ENCODE results near the gene PYROXD2. TPM values are rescaled to one million over a fixed set of nuclear protein-coding genes. Genes with fewer than 3 reads are reported as not detected.

The PYROXD2 gene
- total RNA-seq, 2 experiments from 2014 or later: 2.8 to 3.9 TPM

- Mint-ChIP-seq H3K27ac (no peak overlapping the region), H3K27me3 (no peaks in the 10 kb centered on the region), H3K4me1 (no peaks in the 10 kb centered on the region), H3K4me3 (no peak overlapping the region), H3K9me3 (peaks cover 5% of the 10 kb centered on the region), H3K36me3 (peaks cover 2% of the 10 kb centered on the region)
- no peak for DNase-seq
These were observed 38.0 kb downstream of the PYROXD2 start for GRCh38 chr10:98377001-98377400.

DNA sequence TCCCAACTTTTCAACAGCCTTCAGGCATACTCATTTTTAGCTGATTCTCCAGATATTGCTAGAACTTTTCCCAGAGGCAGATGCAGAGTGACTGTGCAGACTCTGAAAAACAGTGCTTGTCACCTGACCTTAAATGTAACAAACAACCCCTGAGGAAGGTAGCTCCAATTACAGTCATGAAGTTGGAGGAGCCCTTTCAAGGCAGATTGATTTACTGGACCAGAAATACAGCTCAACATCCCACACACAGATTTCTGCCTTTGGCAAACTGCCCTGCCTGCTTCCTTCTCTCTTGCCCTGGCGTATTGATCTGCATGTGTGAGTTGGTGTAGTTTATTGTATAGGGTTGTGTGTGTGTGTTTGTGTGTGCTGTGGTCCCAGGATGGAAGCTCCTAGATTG is 38.5 kb downstream of the PYROXD2 start:
- Mint-ChIP-seq H3K4me1 (no peaks in the 10 kb centered on the region), H3K4me3 (no peak overlapping the region), H3K9me3 (peaks cover 5% of the 10 kb centered on the region), H3K27ac (no peak overlapping the region), H3K27me3 (peaks cover 3% of the 10 kb centered on the region), H3K36me3 (peaks cover 2% of the 10 kb centered on the region)
- no peak for DNase-seq

GRCh38 chr10:98374217-98374985 is 40.6 kb downstream of the PYROXD2 start:
- no peaks in the 10 kb centered on the region for H3K4me1 Mint-ChIP-seq
- H3K27me3 Mint-ChIP-seq: peaks cover 4% of the 10 kb centered on the region
- H3K4me3 Mint-ChIP-seq: no peak overlapping the region
- no peak overlapping the region for H3K27ac Mint-ChIP-seq
- H3K36me3 Mint-ChIP-seq: peaks cover 2% of the 10 kb centered on the region
- no peak for DNase-seq
- peaks cover 5% of the 10 kb centered on the region for H3K9me3 Mint-ChIP-seq

DNA sequence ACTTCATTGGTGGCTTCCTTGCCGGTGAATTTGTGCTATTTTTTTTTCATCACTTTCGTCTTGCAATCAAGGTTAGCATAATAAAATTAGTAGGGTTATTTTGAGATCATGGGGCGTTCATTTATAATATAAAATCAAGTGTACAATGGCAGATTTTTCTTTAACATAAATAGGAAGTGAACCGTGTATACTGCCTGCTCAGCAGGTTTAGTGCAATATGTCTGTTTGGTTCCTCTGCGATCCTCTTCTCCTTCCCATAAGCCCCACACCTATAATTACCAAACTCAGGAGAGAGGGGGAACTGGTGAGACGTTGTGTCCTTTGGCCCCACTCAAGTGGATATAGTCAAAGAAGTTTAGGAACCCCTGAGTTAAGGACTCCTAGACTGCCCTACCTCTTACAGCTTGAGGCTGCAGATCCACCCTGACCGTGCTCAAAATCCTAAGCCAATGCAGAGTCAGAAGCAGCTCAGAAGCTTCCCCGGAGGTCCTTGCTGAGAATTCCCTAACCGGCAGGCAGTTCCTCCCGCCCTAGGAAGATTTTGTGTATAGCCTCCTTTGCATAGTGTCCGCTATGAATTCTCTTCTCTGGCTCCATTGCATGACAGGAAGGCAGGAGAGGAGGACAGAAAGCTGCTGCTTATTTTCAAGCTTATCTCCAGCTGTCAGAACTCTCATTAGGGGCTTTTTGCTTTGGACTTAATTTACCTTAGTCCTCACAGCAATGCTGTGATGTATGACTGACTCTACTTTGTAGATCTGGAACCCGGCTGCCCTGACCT is 41.5 kb downstream of the PYROXD2 start:
- Mint-ChIP-seq H3K4me1 (no peaks in the 10 kb centered on the region), H3K36me3 (peaks cover 2% of the 10 kb centered on the region), H3K4me3 (no peak overlapping the region)

GRCh38 chr10:98370831-98371820 is 43.9 kb downstream of the PYROXD2 start:
- H3K27me3 Mint-ChIP-seq: peaks cover 7% of the 10 kb centered on the region
- H3K9me3 Mint-ChIP-seq: no peaks in the 10 kb centered on the region
- no peak overlapping the region for H3K4me3 Mint-ChIP-seq
- H3K4me1 Mint-ChIP-seq: no peaks in the 10 kb centered on the region
- no peaks in the 10 kb centered on the region for H3K36me3 Mint-ChIP-seq
- no peak overlapping the region for H3K27ac Mint-ChIP-seq
- no peak for DNase-seq

More for the DNA sequence above, 41.5 kb downstream of the PYROXD2 start:
- DNase-seq: no peak
- H3K27ac Mint-ChIP-seq: no peak overlapping the region
- H3K27me3 Mint-ChIP-seq: peaks cover 4% of the 10 kb centered on the region
- peaks cover 5% of the 10 kb centered on the region for H3K9me3 Mint-ChIP-seq

DNA sequence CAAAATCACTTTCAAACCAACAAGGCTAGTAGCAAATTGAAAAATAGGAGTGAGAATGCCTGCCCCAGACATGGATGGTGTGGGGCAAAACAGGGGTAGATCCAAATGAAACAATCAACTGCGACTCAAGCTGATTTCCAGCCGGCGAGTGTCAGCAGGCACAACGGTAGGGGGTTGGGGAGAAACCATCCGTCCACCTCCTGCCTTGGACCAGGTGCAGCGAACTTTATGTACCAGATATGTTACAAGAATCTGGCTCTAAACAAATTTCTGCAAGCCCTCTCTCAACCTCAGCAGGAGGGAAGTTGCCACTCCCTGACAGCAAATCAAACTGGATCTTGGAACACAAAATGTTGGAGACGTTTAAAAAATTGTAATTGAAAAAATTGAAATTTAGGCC is 45.2 kb downstream of the PYROXD2 start:
- peaks cover 7% of the 10 kb centered on the region for H3K27me3 Mint-ChIP-seq
- H3K4me1 Mint-ChIP-seq: no peaks in the 10 kb centered on the region
- H3K36me3 Mint-ChIP-seq: no peaks in the 10 kb centered on the region
- no peak overlapping the region for H3K27ac Mint-ChIP-seq
- DNase-seq: no peak
- no peaks in the 10 kb centered on the region for H3K9me3 Mint-ChIP-seq
- no peak overlapping the region for H3K4me3 Mint-ChIP-seq

DNA sequence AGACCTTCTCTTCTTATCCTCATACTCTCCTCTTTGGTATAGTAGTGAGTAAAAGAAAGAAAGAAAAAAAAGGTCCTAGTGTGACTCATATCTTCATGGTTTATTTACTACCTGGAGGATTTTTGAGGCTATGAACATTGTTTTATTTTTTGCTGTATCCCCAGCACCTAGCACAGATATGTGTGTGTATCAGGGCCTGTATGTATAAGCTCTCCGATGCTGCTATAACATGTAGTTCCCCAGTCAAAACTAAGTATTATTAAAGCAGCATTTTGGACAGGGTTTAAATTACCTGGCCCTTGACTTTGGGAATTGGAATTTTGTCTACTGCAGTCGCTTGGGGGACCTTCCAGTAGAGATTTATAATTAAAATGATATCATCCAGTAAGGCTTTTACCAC is 46.3 kb downstream of the PYROXD2 start:
- H3K4me1 Mint-ChIP-seq: no peaks in the 10 kb centered on the region
- H3K9me3 Mint-ChIP-seq: no peaks in the 10 kb centered on the region
- H3K4me3 Mint-ChIP-seq: no peak overlapping the region
- no peak for DNase-seq
- no peaks in the 10 kb centered on the region for H3K36me3 Mint-ChIP-seq
- H3K27me3 Mint-ChIP-seq: peaks cover 7% of the 10 kb centered on the region
- no peak overlapping the region for H3K27ac Mint-ChIP-seq

- Mint-ChIP-seq H3K9me3 (no peaks in the 10 kb centered on the region), H3K27ac (no peak overlapping the region), H3K4me1 (no peaks in the 10 kb centered on the region), H3K27me3 (peaks cover 7% of the 10 kb centered on the region), H3K4me3 (no peak overlapping the region), H3K36me3 (no peaks in the 10 kb centered on the region)
- no peak for DNase-seq
These were observed 47.2 kb downstream of the PYROXD2 start for GRCh38 chr10:98367604-98368451.

- no peaks in the 10 kb centered on the region for H3K36me3 Mint-ChIP-seq
- no peak overlapping the region for H3K27ac Mint-ChIP-seq
- H3K4me1 Mint-ChIP-seq: peaks cover 4% of the 10 kb centered on the region
- DNase-seq: no peak
- H3K27me3 Mint-ChIP-seq: peaks cover 3% of the 10 kb centered on the region
- no peaks in the 10 kb centered on the region for H3K9me3 Mint-ChIP-seq
- H3K4me3 Mint-ChIP-seq: no peak overlapping the region
These were observed 48.9 kb downstream of the PYROXD2 start for GRCh38 chr10:98366062-98366530.

DNA sequence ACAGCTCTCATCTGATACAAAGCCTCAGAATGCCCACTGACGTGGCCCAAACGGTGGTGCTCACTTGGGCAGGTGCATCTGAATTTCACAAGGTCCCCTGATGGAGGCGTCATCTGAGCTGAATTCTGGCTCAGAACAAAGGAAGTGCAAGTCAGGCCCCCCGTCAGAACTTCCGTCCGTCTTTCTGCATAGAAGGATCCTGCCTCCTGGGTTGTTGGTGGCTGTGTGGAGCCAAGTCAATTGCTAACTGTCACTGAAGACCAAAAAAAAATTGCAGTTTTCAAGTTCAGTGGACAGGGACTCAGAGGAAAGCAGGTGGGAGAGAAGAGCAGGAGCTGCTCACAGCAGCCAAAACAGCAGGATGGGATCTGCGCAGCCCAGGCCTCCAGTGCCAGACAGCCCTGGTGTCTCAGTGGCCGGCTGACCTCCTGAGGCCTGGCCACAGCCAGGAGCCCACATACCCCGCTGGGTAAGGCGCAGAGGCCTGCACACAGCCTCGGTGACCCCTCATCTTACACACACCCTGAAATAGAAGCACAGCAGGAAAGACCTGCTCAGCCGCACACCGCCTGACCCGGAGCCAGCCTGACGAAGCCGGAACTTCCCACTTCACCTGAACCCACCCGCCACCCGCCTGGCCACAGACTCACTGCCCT is 49.4 kb downstream of the PYROXD2 start:
- Mint-ChIP-seq H3K4me1 (peaks cover 6% of the 10 kb centered on the region), H3K4me3 (no peak overlapping the region), H3K9me3 (no peaks in the 10 kb centered on the region), H3K36me3 (no peaks in the 10 kb centered on the region), H3K27ac (no peak overlapping the region), H3K27me3 (peaks cover 3% of the 10 kb centered on the region)
- no peak for DNase-seq

DNA sequence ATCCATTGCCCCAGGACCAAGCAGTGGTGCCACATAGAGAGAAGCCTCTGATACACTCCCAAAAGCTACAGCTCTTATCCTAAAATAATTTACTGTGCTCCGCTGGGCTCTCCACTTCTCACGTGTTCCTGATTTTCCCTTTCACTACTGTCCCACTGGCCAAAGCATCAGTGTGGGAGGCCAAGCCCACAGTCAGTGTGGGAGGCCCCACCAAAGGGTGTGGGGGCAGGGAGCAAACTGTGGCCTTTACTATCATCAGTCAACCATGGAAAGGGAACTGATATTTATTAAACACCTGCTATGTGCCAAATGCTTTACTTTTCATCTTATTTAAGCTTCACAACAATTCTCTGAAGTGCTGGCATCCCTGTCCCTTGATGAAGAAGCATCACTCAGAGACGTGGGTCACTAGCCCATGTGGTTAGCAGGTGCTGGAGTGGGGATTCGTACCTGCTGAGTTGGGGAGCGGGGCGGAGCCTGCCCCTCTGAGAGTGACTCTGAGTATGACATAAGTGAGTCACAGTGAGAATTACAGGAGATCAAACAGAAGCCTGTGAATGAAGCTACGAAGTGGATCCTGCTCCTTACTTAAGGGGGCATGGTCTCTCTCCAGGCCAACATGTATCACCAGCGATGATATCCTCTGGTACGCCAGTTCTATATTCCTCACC is 50.4 kb downstream of the PYROXD2 start:
- peaks cover 6% of the 10 kb centered on the region for H3K4me1 Mint-ChIP-seq
- no peaks in the 10 kb centered on the region for H3K9me3 Mint-ChIP-seq
- no peak overlapping the region for H3K27ac Mint-ChIP-seq
- no peaks in the 10 kb centered on the region for H3K36me3 Mint-ChIP-seq
- DNase-seq: no peak
- H3K27me3 Mint-ChIP-seq: peaks cover 3% of the 10 kb centered on the region
- H3K4me3 Mint-ChIP-seq: no peak overlapping the region

GRCh38 chr10:98363220-98363619 is 51.8 kb downstream of the PYROXD2 start:
- no peak overlapping the region for H3K27ac Mint-ChIP-seq
- H3K4me1 Mint-ChIP-seq: peaks cover 6% of the 10 kb centered on the region
- H3K4me3 Mint-ChIP-seq: no peak overlapping the region
- H3K36me3 Mint-ChIP-seq: no peaks in the 10 kb centered on the region
- DNase-seq: no peak
- H3K27me3 Mint-ChIP-seq: peaks cover 3% of the 10 kb centered on the region
- H3K9me3 Mint-ChIP-seq: no peaks in the 10 kb centered on the region

All from activated naive CD8-positive, alpha-beta T cell treated with anti-CD3 and anti-CD28 coated beads for 36 hours (primary cell).